GM23248 (cell line): ENCODE measurements around the gene S100A7A.

Experiments
- EZH2 ChIP-seq: fragments of 200-600 bp; sonication (generic); IDR thresholded peaks from 2 replicates; pipeline ENCODE4 v1.6.1; 2018; ENCODE audit warnings: antibody characterized with exemption, mild to moderate bottlenecking; ENCODE audit not compliant: insufficient read depth, poor library complexity, severe bottlenecking
- EZH2phosphoT487 ChIP-seq: fragments of 200-600 bp; sonication (generic); IDR thresholded peaks from 2 replicates; pipeline ENCODE4 v1.6.1; 2018; ENCODE audit warnings: antibody characterized with exemption, moderate library complexity, mild to moderate bottlenecking, low read depth; ENCODE audit not compliant: insufficient read depth

- TF ChIP-seq EZH2 (no peak), EZH2phosphoT487 (no peak)
These were observed 21.9 kb upstream of the S100A7A start for GRCh38 chr1:153394391-153394790.
